Fibroblast of lung (primary cell): ENCODE measurements around the gene UBL4B.

ENCODE experiments used
- EZH2 ChIP-seq: IDR thresholded peaks from 2 replicates; pipeline ENCODE4 v1.5.1; 2012; ENCODE audit warnings: low read length, control low read depth, mild to moderate bottlenecking; ENCODE audit errors: missing control alignments
- TF ChIP-seq, protein P1 (sequence below), 2 donors: IDR thresholded peaks in 1 of 2; conservative IDR thresholded peaks in 1 of 2; 1 replicate in 1 of 2; 2 replicates in 1 of 2; pipeline ENCODE4 v1.5.1; 2011 to 2012; ENCODE audit warnings: low read length in 2 of 2, control low read depth in 1 of 2, inconsistent platforms in 1 of 2, low read depth in 1 of 2, mild to moderate bottlenecking in 1 of 2

DNA sequence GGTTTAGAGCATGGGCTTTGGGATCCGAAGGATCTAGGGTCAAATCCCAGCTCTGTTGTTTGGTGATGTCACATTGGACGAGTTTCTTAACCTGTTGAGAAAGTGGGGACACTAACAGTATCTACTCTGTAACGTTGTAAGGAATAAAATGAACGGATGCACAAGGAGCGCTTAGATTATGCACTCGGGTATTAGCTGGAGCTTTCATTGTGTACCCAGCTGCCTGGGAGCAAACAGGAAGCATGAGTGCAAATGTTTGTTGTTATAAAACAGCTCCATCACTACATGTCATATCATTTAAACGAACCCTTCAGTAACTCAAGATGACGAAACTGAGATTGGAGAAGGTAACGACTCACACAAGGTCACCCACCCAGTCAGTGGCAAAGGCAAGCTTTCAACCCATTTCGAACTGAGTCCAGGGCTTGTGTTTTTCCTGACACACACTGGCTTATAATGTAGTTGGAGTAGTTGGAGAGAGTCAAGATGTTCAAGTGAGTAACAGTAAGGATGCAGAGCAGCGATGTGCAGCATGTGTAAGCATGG lies 21.9 kb downstream of the UBL4B start:
- TF ChIP-seq, protein P1, sequence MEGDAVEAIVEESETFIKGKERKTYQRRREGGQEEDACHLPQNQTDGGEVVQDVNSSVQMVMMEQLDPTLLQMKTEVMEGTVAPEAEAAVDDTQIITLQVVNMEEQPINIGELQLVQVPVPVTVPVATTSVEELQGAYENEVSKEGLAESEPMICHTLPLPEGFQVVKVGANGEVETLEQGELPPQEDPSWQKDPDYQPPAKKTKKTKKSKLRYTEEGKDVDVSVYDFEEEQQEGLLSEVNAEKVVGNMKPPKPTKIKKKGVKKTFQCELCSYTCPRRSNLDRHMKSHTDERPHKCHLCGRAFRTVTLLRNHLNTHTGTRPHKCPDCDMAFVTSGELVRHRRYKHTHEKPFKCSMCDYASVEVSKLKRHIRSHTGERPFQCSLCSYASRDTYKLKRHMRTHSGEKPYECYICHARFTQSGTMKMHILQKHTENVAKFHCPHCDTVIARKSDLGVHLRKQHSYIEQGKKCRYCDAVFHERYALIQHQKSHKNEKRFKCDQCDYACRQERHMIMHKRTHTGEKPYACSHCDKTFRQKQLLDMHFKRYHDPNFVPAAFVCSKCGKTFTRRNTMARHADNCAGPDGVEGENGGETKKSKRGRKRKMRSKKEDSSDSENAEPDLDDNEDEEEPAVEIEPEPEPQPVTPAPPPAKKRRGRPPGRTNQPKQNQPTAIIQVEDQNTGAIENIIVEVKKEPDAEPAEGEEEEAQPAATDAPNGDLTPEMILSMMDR (conservative IDR thresholded peaks at IDR 0.05 in 1 of 2, IDR thresholded peaks at IDR 0.05 in 1 of 2; ENCODE audit: low read depth in 1 of 2, low read length in 2 of 2): no peak
- TF ChIP-seq EZH2: no peak
